ENCODE data around the gene SYNGR1.
A peak's percentile ranks its signal among the peaks of the same experiment; 100 is the strongest.
"Not testable (repeated sequence)": the region's sequence is repeated elsewhere in the genome, so short reads cannot be mapped to it uniquely, and the experiment has no call there.

The SYNGR1 gene

GRCh38 chr22:39411828-39412365 lies 62.1 kb downstream of the SYNGR1 start:
- DNase-seq, result not testable (repeated sequence)

GRCh38 chr22:39413204-39413603 lies 63.4 kb downstream of the SYNGR1 start:
- DNase-seq, result not testable (repeated sequence)

- DNase-seq, result no peak
These were observed 64.6 kb downstream of the SYNGR1 start for GRCh38 chr22:39414377-39414776.

- DNase-seq, result no peak
These were observed 65.1 kb downstream of the SYNGR1 start for GRCh38 chr22:39414886-39415285.

GRCh38 chr22:39415506-39415905 lies 65.7 kb downstream of the SYNGR1 start:
- no peak for DNase-seq

- no peak for DNase-seq
These were observed 66.5 kb downstream of the SYNGR1 start for GRCh38 chr22:39416319-39416718.

- no peak for DNase-seq
These were observed 67.8 kb downstream of the SYNGR1 start for GRCh38 chr22:39417641-39418040.

GRCh38 chr22:39418696-39419095 lies 68.9 kb downstream of the SYNGR1 start:
- peak; percentile 86 for DNase-seq

GRCh38 chr22:39419096-39419495 lies 69.3 kb downstream of the SYNGR1 start:
- DNase-seq, result no peak

GRCh38 chr22:39419911-39420310 lies 70.1 kb downstream of the SYNGR1 start:
- DNase-seq, result no peak

- no peak for DNase-seq
These were observed 71.9 kb downstream of the SYNGR1 start for GRCh38 chr22:39421691-39422090.

GRCh38 chr22:39422101-39422500 lies 72.3 kb downstream of the SYNGR1 start:
- DNase-seq, result no peak

- no peak for DNase-seq
These were observed 72.9 kb downstream of the SYNGR1 start for GRCh38 chr22:39422721-39423120.

GRCh38 chr22:39423976-39424375 lies 74.2 kb downstream of the SYNGR1 start:
- no peak for DNase-seq

GRCh38 chr22:39426380-39427043 lies 76.7 kb downstream of the SYNGR1 start:
- DNase-seq, result no peak

- no peak for DNase-seq
These were observed 78.2 kb downstream of the SYNGR1 start for GRCh38 chr22:39427751-39428596.

GRCh38 chr22:39428597-39429071 lies 78.8 kb downstream of the SYNGR1 start:
- no peak for DNase-seq

- no peak for DNase-seq
These were observed 79.4 kb downstream of the SYNGR1 start for GRCh38 chr22:39429186-39429585.

- no peak for DNase-seq
These were observed 80.3 kb downstream of the SYNGR1 start for GRCh38 chr22:39429916-39430575.

- no peak for DNase-seq
These were observed 80.9 kb downstream of the SYNGR1 start for GRCh38 chr22:39430576-39431150.

GRCh38 chr22:39431216-39431801 lies 81.5 kb downstream of the SYNGR1 start:
- DNase-seq, result no peak

- no peak for DNase-seq
These were observed 82.0 kb downstream of the SYNGR1 start for GRCh38 chr22:39431821-39432251.
